Putamen (tissue), 1 donor: ENCODE measurements around the gene CRYBA4.
"Not testable (repeated sequence)": the region's sequence is repeated elsewhere in the genome, so short reads cannot be mapped to it uniquely, and the experiment has no call there.

Experiments used
- DNase-seq: peaks from one replicate; pipeline ENCODE4 v3.0.0-alpha.2; 2016; ENCODE audit warnings: low spot score

Gene CRYBA4

DNA sequence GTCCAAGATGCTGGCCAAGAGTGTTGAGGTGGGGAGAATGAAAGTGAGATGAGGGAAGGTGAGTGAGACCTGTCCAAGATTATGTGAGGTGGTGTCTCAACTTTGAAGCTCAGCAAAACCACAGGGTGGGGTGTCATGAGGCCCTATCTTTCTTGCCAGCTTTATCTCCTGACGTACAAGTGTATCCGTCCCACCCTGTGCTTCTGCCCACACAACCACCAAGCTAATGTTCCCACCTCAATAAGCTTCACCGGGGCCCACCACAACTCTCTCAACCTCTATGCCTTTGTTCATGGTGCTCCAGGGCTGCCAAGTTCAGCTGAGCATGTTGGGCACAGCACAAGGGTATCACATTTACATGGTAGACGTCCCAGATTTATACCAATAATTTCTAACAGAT lies 24.7 kb upstream of the CRYBA4 start:
- DNase-seq = no peak

GRCh38 chr22:26597480-26597879 lies 24.3 kb upstream of the CRYBA4 start:
- no peak for DNase-seq

DNA sequence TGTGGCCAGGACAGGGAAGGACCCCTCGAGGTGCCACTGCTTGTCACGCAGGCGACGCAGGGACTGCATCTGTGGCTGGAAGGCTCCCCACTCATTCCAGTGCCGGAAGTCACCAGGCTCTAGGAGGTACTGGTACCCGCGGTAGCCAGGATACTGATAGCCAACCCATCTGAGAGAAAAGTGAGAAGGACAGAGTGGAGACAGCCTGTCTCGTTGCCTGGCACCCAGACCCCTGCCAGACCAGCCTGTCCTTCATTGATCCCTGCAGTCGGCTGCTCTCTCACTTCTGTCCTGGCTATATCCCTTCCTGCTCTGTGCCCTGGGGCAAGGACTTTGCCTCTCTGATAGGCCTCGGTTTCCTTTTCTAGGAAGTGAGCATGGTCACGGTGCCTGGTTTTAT lies 22.3 kb upstream of the CRYBA4 start:
- no peak for DNase-seq

- DNase-seq = no peak
Measured at GRCh38 chr22:26601726-26602125, 20.0 kb upstream of the CRYBA4 start.

GRCh38 chr22:26602127-26602526 lies 19.6 kb upstream of the CRYBA4 start:
- DNase-seq = no peak

- DNase-seq = no peak
Measured at GRCh38 chr22:26604368-26604767, 17.4 kb upstream of the CRYBA4 start.

GRCh38 chr22:26606611-26607010 lies 15.2 kb upstream of the CRYBA4 start:
- no peak for DNase-seq

- no peak for DNase-seq
Measured at GRCh38 chr22:26608129-26608528, 13.6 kb upstream of the CRYBA4 start.

GRCh38 chr22:26609287-26609686 lies 12.5 kb upstream of the CRYBA4 start:
- no peak for DNase-seq

DNA sequence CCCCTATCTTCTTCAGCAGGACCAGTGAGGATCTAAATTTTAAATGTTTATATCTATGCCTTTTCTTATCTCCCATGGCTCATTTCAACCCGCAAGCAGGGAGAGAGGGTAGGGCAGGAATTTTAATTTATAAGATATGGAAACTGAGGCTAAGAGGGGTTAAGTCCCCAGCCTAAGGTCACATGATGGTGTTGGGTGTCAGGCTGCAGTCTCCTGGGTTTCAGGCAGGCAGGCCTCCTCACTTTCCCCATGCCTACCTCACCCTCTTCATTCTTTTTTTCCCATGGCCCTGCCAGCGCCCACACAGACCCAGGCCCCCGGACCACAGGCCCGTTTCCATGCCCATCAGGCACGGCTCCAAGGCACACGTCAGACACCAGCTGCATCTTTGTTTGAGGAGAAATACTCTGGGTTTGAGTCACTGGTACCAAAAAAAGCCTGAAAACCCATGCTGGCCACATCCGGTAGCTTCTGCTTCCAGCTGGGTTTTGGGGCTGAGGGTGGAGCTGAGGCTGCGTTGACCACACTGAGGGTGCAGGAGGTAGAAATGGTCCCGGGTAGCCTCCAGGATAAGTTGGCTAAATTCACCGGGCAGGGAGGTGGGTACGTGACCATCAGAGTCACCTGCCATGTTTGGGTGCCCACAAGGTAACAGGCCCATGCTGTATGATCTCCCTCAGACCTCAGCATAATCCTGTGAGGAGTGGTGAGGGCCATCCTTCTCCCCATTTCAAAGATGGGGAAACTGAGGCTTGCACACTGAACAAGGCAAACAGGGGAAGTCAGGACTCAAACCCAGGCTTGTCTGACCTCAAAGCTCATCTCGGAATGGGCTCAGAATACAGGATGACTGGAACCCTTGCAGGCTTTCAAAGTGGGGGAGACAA lies 11.4 kb upstream of the CRYBA4 start:
- DNase-seq = peak; percentile 9

DNA sequence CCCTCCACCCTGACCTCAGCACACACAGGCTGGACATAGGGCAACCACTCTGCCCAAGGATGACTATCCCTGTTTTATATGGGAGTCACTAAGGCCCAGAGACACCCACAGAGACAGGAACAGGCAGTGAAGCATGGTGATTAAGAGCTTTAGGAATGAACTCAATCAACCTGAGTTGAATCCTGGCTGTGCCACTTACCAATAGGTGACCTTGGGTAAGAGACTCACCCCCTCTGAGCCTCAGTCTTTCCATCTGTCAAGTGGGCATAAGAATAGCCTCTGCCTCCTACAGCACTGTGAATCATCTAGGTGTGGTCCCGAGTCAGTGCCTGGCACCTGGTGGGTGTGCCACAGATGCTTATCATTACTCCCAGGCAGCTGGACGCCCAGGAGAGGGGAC lies 10.8 kb upstream of the CRYBA4 start:
- DNase-seq = no peak

GRCh38 chr22:26612652-26613051 lies 9.1 kb upstream of the CRYBA4 start:
- no peak for DNase-seq

GRCh38 chr22:26613753-26614152 lies 8.0 kb upstream of the CRYBA4 start:
- not testable (repeated sequence) for DNase-seq

GRCh38 chr22:26614322-26614721 lies 7.4 kb upstream of the CRYBA4 start:
- DNase-seq = no peak

DNA sequence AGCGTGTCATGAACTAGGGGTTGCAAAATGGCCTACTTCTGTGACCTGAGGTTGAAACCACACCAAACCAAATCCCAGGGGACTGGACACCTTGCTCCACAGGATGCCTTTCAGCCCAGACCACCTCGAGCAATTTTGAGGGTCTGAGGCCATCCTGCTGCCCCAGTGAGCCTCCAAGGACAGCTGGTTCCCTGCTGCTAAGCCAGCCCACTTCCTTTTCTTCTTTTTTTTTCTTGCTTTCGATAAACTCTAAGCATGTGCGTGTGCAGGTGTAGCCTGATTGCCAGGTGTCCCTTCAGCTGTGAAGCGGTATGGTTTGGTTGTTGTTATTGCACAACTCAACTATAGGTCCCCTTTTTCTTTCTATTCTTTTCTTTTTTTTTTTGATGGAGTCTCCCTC lies 6.6 kb upstream of the CRYBA4 start:
- no peak for DNase-seq

DNA sequence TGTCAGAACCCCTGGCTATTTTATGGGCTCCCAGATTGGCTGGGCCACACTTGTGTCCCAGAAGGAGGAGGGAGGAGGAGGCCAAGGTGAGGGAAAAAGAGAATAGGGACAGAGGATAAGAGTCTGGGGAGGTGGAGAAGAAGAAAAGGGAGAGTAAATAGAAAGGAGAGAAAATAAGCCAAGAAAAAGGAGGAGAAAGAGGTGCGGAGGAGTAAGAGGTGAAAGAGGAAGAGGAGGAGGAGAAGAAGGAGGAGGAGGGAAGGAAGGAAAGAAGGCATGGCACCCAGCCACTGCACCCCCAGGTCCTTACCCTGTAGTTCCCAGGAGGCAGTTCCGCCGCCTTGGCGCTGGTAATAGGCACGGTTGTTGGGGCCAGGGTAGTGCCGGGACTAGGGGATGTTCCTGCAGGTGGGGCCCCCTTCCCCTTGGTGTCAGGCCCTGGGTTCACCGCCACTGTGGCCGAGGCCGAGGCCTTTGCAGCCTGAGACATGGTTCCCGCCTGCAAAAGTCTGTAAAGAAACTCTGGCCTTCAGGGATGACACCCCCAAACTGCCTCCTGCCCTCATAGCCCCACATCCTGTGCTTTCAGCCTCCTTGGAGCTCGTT lies 5.8 kb upstream of the CRYBA4 start:
- no peak for DNase-seq

DNA sequence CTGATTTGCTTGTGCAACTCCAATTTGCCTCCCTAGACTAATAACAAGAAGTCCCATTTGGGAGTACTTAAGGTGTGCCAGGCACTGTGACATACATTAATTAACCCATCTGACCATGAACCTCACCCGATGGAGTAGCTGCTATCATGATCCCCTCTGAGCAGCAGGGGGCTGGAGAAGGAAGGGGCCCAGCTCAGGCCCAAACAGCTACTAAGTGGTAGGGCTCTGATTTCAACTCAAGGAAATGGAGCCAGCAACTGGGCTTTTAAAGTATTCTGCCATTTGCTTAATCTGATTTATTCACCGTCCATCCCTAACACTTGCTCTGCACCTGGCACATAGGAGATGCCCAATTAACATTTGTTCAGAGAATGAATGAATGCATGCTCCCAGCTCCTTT lies 5.1 kb upstream of the CRYBA4 start:
- no peak for DNase-seq

GRCh38 chr22:26617271-26618199 lies 4.2 kb upstream of the CRYBA4 start, which contains the start of gene CRYBB1:
CRYBB1 (minus strand) TSS chr22:26618027; CDS start chr22:26616319, 1,708 bp downstream.
- DNase-seq = peak; percentile 12

- no peak for DNase-seq
Measured at GRCh38 chr22:26618455-26618854, 3.3 kb upstream of the CRYBA4 start.

DNA sequence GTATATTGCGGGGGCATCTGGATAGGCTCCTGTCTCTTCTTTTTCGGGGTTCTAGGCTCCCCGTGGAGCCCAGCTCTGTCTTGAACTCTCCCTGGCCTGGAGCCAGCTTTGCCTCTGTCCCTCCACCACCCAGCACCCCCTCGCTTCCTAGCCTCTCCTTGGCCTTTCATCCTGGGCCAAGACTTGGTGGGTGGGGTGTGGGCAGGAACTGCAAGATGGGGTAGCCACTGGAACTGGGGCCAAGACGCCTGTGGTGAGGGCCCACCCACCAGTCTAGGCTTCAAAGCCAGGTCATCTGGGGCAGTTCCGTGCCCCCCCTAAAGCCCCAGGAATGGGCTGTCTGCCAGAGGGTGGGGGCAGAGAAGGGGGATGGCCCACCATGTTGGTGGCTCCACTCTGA lies 2.3 kb upstream of the CRYBA4 start:
- peak; percentile 6 for DNase-seq

GRCh38 chr22:26620197-26620596 lies 1.6 kb upstream of the CRYBA4 start:
- DNase-seq = no peak

- DNase-seq = no peak
Measured at GRCh38 chr22:26623984-26624383, 2.2 kb downstream of the CRYBA4 start.
